NCI-H2227 (cell line): ENCODE measurements around the gene PDCD5.
A peak's percentile ranks its signal among the peaks of the same experiment; 100 is the strongest.
"Not testable (repeated sequence)": the region's sequence is repeated elsewhere in the genome, so short reads cannot be mapped to it uniquely, and the experiment has no call there.

Experiments used
- DNase-seq: peaks from one replicate; lab custom pipeline; 2025; ENCODE audit not compliant: unreplicated experiment; lab: John Stamatoyannopoulos, UW

PDCD5 gene

GRCh38 chr19:32580901-32581704 lies at the start of gene PDCD5:
TSS of gene PDCD5 (plus strand) at chr19:32581190. CDS start at chr19:32581262, 72 bp downstream.
- DNase-seq, result peak; percentile 100

- no peak for DNase-seq
Measured at GRCh38 chr19:32532233-32532632, 48.8 kb upstream of the PDCD5 start.

GRCh38 chr19:32537580-32537979 lies 43.4 kb upstream of the PDCD5 start:
- peak; percentile 92 for DNase-seq

- no peak for DNase-seq
Measured at GRCh38 chr19:32539240-32539916, 41.6 kb upstream of the PDCD5 start.

GRCh38 chr19:32540621-32541020 lies 40.4 kb upstream of the PDCD5 start:
- no peak for DNase-seq

GRCh38 chr19:32541376-32541775 lies 39.6 kb upstream of the PDCD5 start:
- not testable (repeated sequence) for DNase-seq

- DNase-seq, result no peak
Measured at GRCh38 chr19:32542477-32543108, 38.4 kb upstream of the PDCD5 start.

GRCh38 chr19:32543115-32543900 lies 37.7 kb upstream of the PDCD5 start:
- DNase-seq, result no peak

GRCh38 chr19:32544917-32545316 lies 36.1 kb upstream of the PDCD5 start:
- no peak for DNase-seq

- DNase-seq, result no peak
Measured at GRCh38 chr19:32550666-32551065, 30.3 kb upstream of the PDCD5 start.

- DNase-seq, result no peak
Measured at GRCh38 chr19:32555786-32556185, 25.2 kb upstream of the PDCD5 start.

- DNase-seq, result peak; percentile 68
Measured at GRCh38 chr19:32558607-32559228, 22.3 kb upstream of the PDCD5 start.

- no peak for DNase-seq
Measured at GRCh38 chr19:32563761-32564160, 17.2 kb upstream of the PDCD5 start.

- DNase-seq, result no peak
Measured at GRCh38 chr19:32566246-32566830, 14.7 kb upstream of the PDCD5 start.

- DNase-seq, result no peak
Measured at GRCh38 chr19:32567486-32567885, 13.5 kb upstream of the PDCD5 start.

GRCh38 chr19:32570081-32570785 lies 10.8 kb upstream of the PDCD5 start:
- peak; percentile 96 for DNase-seq

- DNase-seq, result not testable (repeated sequence)
Measured at GRCh38 chr19:32571471-32572075, 9.4 kb upstream of the PDCD5 start.

GRCh38 chr19:32572700-32573491 lies 8.1 kb upstream of the PDCD5 start:
- not testable (repeated sequence) for DNase-seq

- DNase-seq, result no peak
Measured at GRCh38 chr19:32573492-32573794, 7.5 kb upstream of the PDCD5 start.
